ENCODE results near the gene TAS2R40.
A peak's percentile ranks its signal among the peaks of the same experiment; 100 is the strongest.
"Not testable (repeated sequence)": the region's sequence is repeated elsewhere in the genome, so short reads cannot be mapped to it uniquely, and the experiment has no call there.

Gene TAS2R40

GRCh38 chr7:143252006-143252405 is 30.2 kb downstream of the TAS2R40 start:
- DNase-seq = no peak

- DNase-seq = no peak
These were observed 33.7 kb downstream of the TAS2R40 start for GRCh38 chr7:143255564-143255963.

DNA sequence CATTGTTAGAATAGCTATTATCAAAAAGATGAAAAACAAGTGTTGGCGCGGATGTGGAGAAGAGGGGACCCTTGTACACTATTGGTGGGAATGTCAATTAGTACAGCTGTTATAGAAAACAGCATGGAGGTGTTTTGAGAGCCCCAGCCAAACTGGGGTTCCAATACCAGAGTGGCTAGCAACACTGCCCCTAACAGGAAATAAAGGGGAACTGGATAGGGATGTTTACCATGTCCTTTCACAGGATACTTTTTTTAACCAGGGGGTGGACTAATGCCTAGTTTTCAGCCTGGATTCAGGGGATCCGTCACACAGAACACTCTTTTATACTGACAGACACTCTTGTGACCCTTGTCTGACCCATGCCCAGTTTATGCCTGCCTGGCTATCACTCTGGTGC is 34.5 kb downstream of the TAS2R40 start:
- DNase-seq = no peak

DNA sequence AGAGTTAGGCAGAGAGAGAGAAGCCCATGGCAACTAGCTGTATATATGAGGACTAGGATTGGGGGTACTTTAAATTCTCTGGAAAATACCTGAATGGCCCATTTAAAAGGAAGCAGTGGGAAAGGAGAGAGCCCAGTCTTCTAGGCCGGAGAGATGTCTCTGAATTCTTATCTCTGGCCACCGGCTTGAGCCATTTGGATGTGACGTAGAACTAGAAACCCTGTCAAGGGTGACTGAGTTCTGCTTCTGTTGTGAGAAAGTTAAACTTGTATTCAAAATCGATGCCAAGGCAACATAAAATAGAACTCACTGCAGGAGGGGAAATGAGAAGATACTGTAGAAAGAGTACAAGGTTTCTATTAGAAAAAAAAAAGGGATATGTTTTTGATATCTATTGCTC is 35.1 kb downstream of the TAS2R40 start:
- DNase-seq = no peak

DNA sequence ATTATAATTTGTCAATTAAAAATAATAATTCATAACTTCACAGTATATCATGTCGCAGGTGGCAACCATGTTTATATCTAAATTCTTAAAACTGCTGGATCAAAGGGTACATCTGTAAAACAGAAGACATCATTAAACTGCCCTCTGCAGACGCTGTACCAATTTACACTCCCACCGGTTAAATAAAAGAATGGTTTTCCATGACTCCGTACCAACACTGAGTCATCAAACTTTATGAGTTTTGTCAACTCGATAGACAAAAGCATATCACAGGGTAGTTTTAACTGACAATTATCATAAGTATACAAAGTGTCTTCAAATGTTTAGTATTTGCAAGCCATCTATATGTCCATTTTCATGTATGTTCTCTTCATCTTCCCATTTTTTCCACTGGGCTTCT is 35.7 kb downstream of the TAS2R40 start:
- DNase-seq = no peak

DNA sequence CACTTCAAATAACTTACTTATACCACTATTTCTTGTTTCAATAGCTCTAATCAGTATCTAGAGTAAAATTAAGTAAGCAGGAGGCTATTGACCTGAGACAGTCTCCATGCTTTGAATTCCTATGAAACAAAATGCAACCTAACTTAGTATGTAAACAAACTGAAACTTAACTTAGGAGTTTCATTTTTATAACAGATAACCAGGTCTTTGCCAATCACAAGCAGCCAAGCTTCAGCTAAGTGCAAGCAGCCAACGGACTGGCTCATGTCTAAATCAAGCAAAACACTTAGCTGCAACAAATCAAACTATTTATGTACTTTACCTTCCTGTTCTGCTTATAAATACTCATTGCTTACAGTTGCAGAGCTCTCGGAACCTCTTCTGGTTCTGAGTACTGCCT is 37.0 kb downstream of the TAS2R40 start:
- no peak for DNase-seq

DNA sequence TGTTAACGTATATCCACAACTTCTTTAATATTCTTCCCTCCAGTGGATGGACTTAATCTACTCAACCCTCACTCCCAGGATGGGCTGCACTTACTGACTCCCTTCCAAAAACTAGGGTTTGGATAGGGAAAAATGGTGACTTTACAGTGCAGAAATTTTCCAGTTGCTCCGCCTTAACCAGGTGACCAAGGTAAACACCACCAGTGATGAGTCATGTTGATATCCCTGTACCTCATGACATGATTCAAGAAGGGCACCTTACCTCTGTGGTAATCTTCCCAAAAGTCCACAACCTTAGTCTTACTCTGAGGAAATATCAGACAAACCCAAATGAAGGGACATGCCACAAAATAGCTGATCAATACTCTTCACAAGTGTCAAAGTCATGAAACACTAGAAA is 37.9 kb downstream of the TAS2R40 start:
- no peak for DNase-seq

- DNase-seq = no peak
These were observed 40.1 kb downstream of the TAS2R40 start for GRCh38 chr7:143261901-143262300.

GRCh38 chr7:143263266-143264195 is 41.7 kb downstream of the TAS2R40 start, which contains the start of gene GSTK1:
GSTK1 (plus strand) TSS chr7:143263441; CDS start chr7:143263514, 73 bp downstream.
- peak; percentile 86 to 88 for DNase-seq

DNA sequence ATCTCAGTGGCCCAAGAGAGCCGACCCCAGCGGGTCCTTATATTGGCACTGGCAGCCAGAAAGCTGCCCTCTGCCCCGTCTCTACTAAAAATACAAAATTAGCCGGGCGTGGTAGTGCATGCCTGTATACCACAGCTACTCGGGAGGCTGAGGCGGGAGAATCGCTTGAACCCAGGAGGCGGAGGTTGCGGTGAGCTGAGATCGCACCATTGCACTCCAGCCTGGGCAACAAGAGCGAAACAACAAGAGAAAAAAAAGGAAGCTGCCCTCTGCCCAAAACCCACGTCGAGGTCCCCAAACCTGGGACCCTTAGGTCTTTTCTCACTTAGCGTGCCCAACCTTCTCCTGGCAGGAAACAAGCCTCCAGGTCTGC is 42.3 kb downstream of the TAS2R40 start:
- not testable (repeated sequence) for DNase-seq

DNA sequence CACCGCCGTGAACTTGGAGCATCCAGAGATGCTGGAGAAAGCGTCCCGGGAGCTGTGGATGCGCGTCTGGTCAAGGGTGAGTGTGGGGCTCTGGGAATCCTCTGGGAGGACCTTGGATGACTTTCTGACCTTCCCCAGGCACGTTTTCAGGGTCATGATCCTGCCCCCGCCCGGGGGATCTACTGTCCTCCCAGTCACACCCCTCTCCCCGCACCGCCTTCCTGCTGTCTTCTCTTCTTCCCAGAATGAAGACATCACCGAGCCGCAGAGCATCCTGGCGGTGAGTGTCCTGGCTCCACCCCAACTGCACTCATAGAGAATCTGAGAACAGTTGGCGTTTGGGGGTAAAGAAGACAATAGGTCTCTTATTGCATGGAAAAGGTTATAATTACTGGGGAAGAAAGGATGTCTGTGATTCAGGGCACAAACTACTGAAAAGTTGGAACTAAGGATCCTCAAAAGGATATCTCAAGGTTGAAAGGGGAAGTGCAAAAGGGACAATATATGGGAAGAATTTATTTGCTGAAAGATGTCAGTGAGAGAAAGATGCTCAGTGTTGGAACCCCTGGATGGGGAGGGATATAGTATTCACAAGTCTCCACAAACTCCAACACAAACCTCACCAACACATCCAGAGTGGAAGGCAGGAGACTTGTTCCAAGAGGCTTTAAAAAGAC is 43.3 kb downstream of the TAS2R40 start:
- DNase-seq = no peak

GRCh38 chr7:143269251-143269650 is 47.4 kb downstream of the TAS2R40 start:
- no peak for DNase-seq

DNA sequence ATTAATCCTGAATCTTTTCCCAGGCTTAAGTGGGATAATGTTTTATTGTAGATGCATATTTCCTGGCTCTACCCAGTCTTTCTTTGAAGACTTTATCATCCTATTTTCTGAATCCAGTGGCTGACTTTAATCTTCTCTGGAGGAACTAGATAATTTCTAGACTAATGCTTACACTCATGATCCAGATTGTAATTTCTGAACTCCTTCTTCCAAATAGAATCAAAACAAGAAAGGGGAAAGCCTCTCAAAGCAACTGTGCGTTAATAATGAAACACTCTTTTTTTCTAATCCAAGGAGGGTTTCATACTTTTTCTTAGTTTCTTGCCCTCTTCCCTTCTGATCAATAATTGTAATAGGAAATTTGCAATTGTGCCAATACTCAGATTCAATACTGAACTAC is 49.4 kb downstream of the TAS2R40 start:
- DNase-seq = no peak

All from activated T-cell treated with anti-CD3 and anti-CD28 coated beads, Interleukin-2, amount 50 U/mL, for 48 hours (primary cell).